ENCODE data around the gene C19orf44. TPM values are rescaled to one million over a fixed set of nuclear protein-coding genes. Genes with fewer than 3 reads are reported as not detected.
"Not testable (repeated sequence)": the region's sequence is repeated elsewhere in the genome, so short reads cannot be mapped to it uniquely, and the experiment has no call there.

C19orf44 gene
- polyA plus RNA-seq (2011; rRNA removed) (1.8 and 2.3 TPM in 2 replicates), polyA minus RNA-seq (2011; rRNA and poly(A)+ RNA removed) (2.2 and 3.4 TPM in 2 replicates)

DNA sequence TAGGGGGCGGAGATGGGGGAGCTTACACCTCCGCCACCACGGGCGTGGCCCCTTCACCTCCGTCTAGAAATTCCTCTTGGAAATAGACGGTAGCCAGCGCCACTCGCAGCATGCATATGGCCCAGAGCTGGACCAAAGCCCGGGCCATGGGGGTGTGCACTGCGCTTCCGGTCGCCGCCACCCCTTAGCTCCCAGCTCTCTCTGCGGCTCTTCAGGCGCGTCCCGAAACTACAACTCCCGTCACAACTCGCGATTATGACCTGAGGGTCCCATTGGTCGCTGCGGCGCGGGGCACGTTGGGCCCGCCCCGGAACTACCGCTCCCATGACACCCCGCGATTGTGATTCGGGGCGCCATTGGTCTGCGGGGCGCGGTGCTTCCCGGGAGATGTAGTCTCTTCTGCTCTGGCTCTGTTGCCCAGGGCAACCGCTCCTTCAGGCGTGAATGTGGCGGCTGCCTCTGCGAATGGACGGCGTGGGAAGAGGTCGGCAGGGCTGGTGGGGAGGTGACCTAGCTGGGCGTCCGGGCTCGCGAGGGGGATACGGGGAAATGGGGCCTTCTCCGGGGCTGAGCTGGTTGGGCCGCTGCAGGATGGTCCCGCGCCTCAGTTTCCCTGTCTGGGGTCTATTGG, at the start of gene C19orf44, which contains the start of gene CALR3:
Gene C19orf44, plus strand, starts transcription at position 413 of the 631 bp plus-strand sequence. CDS start 4,399 bp downstream, outside the sequence.
Gene CALR3, minus strand, starts transcription at position 186 of the 631 bp plus-strand sequence. Its CDS starts 38 bp downstream, at position 148.
- TF ChIP-seq, protein P1, sequence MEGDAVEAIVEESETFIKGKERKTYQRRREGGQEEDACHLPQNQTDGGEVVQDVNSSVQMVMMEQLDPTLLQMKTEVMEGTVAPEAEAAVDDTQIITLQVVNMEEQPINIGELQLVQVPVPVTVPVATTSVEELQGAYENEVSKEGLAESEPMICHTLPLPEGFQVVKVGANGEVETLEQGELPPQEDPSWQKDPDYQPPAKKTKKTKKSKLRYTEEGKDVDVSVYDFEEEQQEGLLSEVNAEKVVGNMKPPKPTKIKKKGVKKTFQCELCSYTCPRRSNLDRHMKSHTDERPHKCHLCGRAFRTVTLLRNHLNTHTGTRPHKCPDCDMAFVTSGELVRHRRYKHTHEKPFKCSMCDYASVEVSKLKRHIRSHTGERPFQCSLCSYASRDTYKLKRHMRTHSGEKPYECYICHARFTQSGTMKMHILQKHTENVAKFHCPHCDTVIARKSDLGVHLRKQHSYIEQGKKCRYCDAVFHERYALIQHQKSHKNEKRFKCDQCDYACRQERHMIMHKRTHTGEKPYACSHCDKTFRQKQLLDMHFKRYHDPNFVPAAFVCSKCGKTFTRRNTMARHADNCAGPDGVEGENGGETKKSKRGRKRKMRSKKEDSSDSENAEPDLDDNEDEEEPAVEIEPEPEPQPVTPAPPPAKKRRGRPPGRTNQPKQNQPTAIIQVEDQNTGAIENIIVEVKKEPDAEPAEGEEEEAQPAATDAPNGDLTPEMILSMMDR (IDR thresholded peaks at IDR 0.05; ENCODE audit: low read depth, low read length), result no peak
- ChIA-PET CTCF (interaction anchor here (0.6 kb wide), 1 partner anchor 10 kb away, joined by 3 read pairs; no protein-coding TSS in a partner anchor), POLR2A (interaction anchor here (0.5 to 1.6 kb wide), 7 partner anchors 10 to 131 kb away, joined by 3 to 15 read pairs (median 4); no protein-coding TSS in a partner anchor)
- peak within 1 kb of the TSS; percentile 94 for H3K4me3 ChIP-seq (ENCODE audit: low read depth, low read length)
- H3K27me3 ChIP-seq (ENCODE audit: control insufficient read depth, insufficient read depth, low read length), result no peaks in the 10 kb centered on the region
- H3K9me3 ChIP-seq (ENCODE audit: control insufficient read depth, insufficient read depth, low read length), result no peaks in the 10 kb centered on the region
- H3K27ac ChIP-seq (ENCODE audit: low read depth, low read length), result peak within 1 kb of the TSS; percentile 52
- DNase-seq (ENCODE audit: low read depth, low spot score), result peak; percentile 96

DNA sequence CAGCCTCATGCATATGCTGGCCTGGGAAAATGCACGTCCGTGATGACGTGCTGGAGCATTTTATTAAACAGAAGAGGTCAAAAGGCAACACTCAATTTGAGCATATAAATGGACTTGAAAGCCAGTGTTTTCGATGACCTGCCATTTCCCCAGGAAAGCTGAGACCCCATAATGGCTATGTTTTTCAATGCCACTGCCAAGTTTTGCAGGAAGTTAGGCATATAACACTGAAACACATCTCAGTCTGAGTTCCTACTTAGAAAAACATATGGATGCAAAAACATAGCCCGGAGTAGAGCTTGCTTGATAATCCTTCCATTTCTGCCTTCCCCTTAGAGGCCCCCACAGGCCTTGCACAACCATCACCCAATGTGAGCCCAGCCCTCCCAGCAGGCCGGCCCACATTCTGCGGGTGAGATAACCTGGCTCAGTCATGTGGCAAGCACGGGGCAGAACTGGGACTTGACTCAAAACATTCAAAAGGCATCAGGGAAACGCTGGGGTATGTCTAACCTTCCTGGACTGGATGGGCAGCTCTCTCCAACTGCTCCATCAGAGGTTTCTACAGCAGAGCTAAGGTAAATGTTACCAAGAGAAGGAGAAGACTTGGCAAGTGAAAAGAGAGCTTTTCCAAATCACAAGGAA, 49.3 kb upstream of the C19orf44 start:
- peak; percentile 70 for DNase-seq (ENCODE audit: low read depth, low spot score)
- Histone ChIP-seq H3K9me3 (ENCODE audit: control insufficient read depth, insufficient read depth, low read length) (no peaks in the 10 kb centered on the region), H3K27me3 (ENCODE audit: control insufficient read depth, insufficient read depth, low read length) (no peaks in the 10 kb centered on the region), H3K27ac (ENCODE audit: low read depth, low read length) (peak overlapping the region; percentile 70), H3K4me3 (ENCODE audit: low read depth, low read length) (0 out of 2 replicates have a peak overlapping the region, but pooled peaks have one; percentile 21)
- TF ChIP-seq, protein P1 (IDR thresholded peaks at IDR 0.05; ENCODE audit: low read depth, low read length), result no peak
- POLR2A ChIA-PET, result interaction anchor here (0.6 kb wide), 2 partner anchors 46 to 92 kb away, joined by 8 to 9 read pairs; no protein-coding TSS in a partner anchor
- CTCF ChIA-PET, result interaction anchor here (1.0 kb wide), 1 partner anchor 18 kb away, joined by 3 read pairs; no protein-coding TSS in a partner anchor

DNA sequence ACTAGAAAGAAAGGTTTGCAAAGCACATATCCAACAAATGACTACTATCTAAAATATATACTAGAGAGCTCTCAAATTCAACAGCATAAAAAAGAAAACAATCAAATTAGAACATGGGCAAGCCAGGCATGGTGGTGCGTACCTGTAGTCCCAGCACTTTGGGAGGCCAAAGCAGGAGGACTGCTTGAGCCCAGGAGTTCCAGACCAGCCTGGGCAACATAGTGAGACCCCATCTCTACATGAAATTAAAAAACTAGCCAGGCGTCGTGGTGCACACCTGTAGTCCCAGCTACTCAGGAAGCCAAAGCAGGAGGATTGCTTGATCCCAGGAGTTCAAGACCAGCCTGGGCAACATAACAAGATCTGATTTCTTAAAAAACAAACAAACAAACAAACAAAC, 47.3 kb upstream of the C19orf44 start:
- DNase-seq (ENCODE audit: low read depth, low spot score); CTCF ChIA-PET; H3K27me3 ChIP-seq (ENCODE audit: control insufficient read depth, insufficient read depth, low read length); H3K9me3 ChIP-seq (ENCODE audit: control insufficient read depth, insufficient read depth, low read length); H3K27ac ChIP-seq (ENCODE audit: low read depth, low read length); H3K4me3 ChIP-seq (ENCODE audit: low read depth, low read length): not testable (repeated sequence)
- POLR2A ChIA-PET, result interaction anchor here (0.7 kb wide), 1 partner anchor 14 kb away, joined by 3 read pairs; no protein-coding TSS in a partner anchor

DNA sequence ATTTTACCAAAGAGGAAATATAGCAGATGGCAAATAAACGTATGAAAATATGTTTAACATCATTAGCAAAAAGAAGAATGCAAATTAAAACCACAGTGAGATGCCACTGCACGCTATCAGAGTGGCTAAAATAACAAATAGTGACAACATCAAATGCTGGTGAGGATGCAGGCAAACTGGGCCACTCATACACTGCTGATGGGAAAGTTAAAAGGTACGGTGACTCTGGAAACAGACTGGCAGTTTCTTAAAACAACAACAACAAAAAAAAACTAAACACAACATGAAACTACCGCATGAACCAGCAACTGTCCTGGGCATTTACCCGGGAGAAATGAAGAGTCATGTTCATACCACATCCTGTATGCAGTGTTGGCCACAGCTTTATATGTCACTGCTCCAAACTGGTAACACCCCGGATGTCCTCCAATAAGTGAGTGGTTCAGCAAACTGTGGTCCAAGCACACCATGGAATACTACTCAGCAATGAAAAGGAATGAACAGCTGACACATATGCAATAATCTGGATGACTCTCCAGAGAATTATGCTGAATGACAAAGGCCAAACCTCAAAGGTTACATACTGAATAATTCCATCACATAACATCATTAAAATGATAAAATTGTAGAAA, 46.7 kb upstream of the C19orf44 start:
- CTCF ChIA-PET, result no interaction called here

DNA sequence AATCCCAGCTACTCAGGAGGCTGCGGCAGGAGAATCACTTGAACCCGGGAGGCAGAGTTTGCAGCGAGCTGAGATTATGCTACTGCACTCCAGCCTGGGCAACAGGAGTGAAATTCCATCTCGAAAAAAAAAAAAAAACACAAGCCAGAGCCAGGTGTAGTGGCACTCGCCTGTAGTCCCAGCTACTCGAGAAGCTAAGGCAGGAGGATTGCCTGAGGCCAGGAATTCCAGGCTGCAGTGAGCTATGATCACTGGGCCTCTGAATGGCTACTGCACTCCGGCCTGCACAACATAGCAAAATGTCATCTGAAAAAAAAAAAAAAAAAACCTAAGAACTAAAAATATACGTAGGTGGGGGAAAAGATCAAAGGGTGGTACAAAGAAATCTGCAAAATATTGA, 43.9 kb upstream of the C19orf44 start:
- Histone ChIP-seq H3K9me3 (ENCODE audit: control insufficient read depth, insufficient read depth, low read length) (no peaks in the 10 kb centered on the region), H3K4me3 (ENCODE audit: low read depth, low read length) (no peak overlapping the region), H3K27ac (ENCODE audit: low read depth, low read length) (no peak overlapping the region), H3K27me3 (ENCODE audit: control insufficient read depth, insufficient read depth, low read length) (no peaks in the 10 kb centered on the region)
- ChIA-PET POLR2A (interaction anchor here (0.7 kb wide), 1 partner anchor 17 kb away, joined by 5 read pairs; no protein-coding TSS in a partner anchor), CTCF (interaction anchor here (0.6 to 1.3 kb wide), 2 partner anchors 34 to 320 kb away, joined by 6 to 8 read pairs; no protein-coding TSS in a partner anchor)
- DNase-seq (ENCODE audit: low read depth, low spot score), result no peak
- TF ChIP-seq, protein P1 (IDR thresholded peaks at IDR 0.05; ENCODE audit: low read depth, low read length), result no peak

More for the DNA sequence above, 46.7 kb upstream of the C19orf44 start:
- no peak overlapping the region for H3K27ac ChIP-seq (ENCODE audit: low read depth, low read length)
- no peak for DNase-seq (ENCODE audit: low read depth, low spot score)
- no peak overlapping the region for H3K4me3 ChIP-seq (ENCODE audit: low read depth, low read length)
- H3K27me3 ChIP-seq (ENCODE audit: control insufficient read depth, insufficient read depth, low read length), result no peaks in the 10 kb centered on the region
- no peaks in the 10 kb centered on the region for H3K9me3 ChIP-seq (ENCODE audit: control insufficient read depth, insufficient read depth, low read length)
- POLR2A ChIA-PET, result interaction anchor here (0.7 kb wide), 1 partner anchor 14 kb away, joined by 3 read pairs; no protein-coding TSS in a partner anchor
- TF ChIP-seq, protein P1 (IDR thresholded peaks at IDR 0.05; ENCODE audit: low read depth, low read length), result no peak
